Neuronal stem cell (in vitro differentiated cells): ENCODE data around the gene IARS2.
"Not testable (repeated sequence)": the region's sequence is repeated elsewhere in the genome, so short reads cannot be mapped to it uniquely, and the experiment has no call there.

ENCODE experiments used
- DNase-seq: peaks from one replicate; pipeline ENCODE4 v3.0.0-alpha.2; 2013; ENCODE audit warnings: low spot score
- H2AFZ ChIP-seq: one replicate; pipeline ENCODE4 v1.6.1; 2013; ENCODE audit warnings: mild to moderate bottlenecking, low read length, inconsistent platforms
- H2AK5ac ChIP-seq: 2 replicates; pipeline ENCODE4 v1.6.1; 2013; ENCODE audit warnings: low read depth, mild to moderate bottlenecking, inconsistent platforms, low read length, moderate library complexity, mixed read lengths
- H2BK120ac ChIP-seq: 2 replicates; pipeline ENCODE4 v1.6.1; 2013; ENCODE audit warnings: low read depth, mild to moderate bottlenecking, inconsistent platforms, low read length, moderate library complexity, mixed read lengths
- H2BK12ac ChIP-seq: one replicate; pipeline ENCODE4 v1.6.1; 2013; ENCODE audit warnings: low read length, inconsistent platforms
- H2BK15ac ChIP-seq: 2 replicates; pipeline ENCODE4 v1.6.1; 2013; ENCODE audit warnings: mild to moderate bottlenecking, low read length, inconsistent platforms, mixed read lengths
- H2BK5ac ChIP-seq: one replicate; pipeline ENCODE4 v1.6.1; 2013; ENCODE audit warnings: inconsistent platforms, mild to moderate bottlenecking, low read length, moderate library complexity
- H3K14ac ChIP-seq: one replicate; pipeline ENCODE4 v1.6.1; 2013; ENCODE audit warnings: low read length, inconsistent platforms
- H3K18ac ChIP-seq: 2 replicates; pipeline ENCODE4 v1.6.1; 2013; ENCODE audit warnings: low read length, inconsistent platforms
- H3K23ac ChIP-seq: 2 replicates; pipeline ENCODE4 v1.6.1; 2013; ENCODE audit warnings: low read depth, mild to moderate bottlenecking, mixed read lengths, low read length, inconsistent platforms; ENCODE audit not compliant: poor library complexity
- H3K27ac ChIP-seq: replicated peaks from 3 replicates; pipeline ENCODE4 v1.5.1; 2013; ENCODE audit warnings: low read length, inconsistent platforms
- H3K27me3 ChIP-seq, 3 experiments: 2 replicates each; pipeline ENCODE4 v1.6.1; 2013; ENCODE audit warnings: low read length in 3 of 3, mild to moderate bottlenecking in 2 of 3, inconsistent platforms in 1 of 3, low read depth in 1 of 3, mixed read lengths in 1 of 3, moderate library complexity in 1 of 3; ENCODE audit not compliant: control insufficient read depth in 3 of 3, insufficient read depth in 3 of 3
- H3K36me3 ChIP-seq, 2 donors: replicated peaks in 1 of 2; 2 replicates each; pipeline ENCODE4 v1.6.1; 2013; ENCODE audit warnings: low read length in 2 of 2; ENCODE audit not compliant: control insufficient read depth in 2 of 2, insufficient read depth in 2 of 2
- H3K4ac ChIP-seq: 2 replicates; pipeline ENCODE4 v1.6.1; 2013; ENCODE audit warnings: inconsistent platforms, mild to moderate bottlenecking, low read length, moderate library complexity
- H3K4me1 ChIP-seq, 2 donors: 1 replicate in 1 of 2; 2 replicates in 1 of 2; pipeline ENCODE4 v1.6.1; 2013; ENCODE audit warnings: low read length in 2 of 2, low read depth in 1 of 2; ENCODE audit not compliant: control insufficient read depth in 2 of 2, insufficient read depth in 1 of 2
- H3K4me2 ChIP-seq: one replicate; pipeline ENCODE4 v1.6.1; 2013; ENCODE audit warnings: mild to moderate bottlenecking, low read length, inconsistent platforms; ENCODE audit not compliant: insufficient read depth, poor library complexity, severe bottlenecking
- H3K4me3 ChIP-seq, 2 donors: 2 replicates each; pipeline ENCODE4 v1.5.1; 2013; ENCODE audit warnings: low read length in 2 of 2, mild to moderate bottlenecking in 2 of 2, inconsistent platforms in 1 of 2, moderate library complexity in 1 of 2
- H3K79me1 ChIP-seq: one replicate; pipeline ENCODE4 v1.6.1; 2013; ENCODE audit warnings: low read depth, mild to moderate bottlenecking, inconsistent platforms, low read length, moderate library complexity
- H3K9ac ChIP-seq: one replicate; pipeline ENCODE4 v1.6.1; 2013; ENCODE audit warnings: mild to moderate bottlenecking, low read depth, low read length, inconsistent platforms; ENCODE audit not compliant: poor library complexity
- H3K9me3 ChIP-seq, 2 donors: replicated peaks in 1 of 2; 2 replicates each; pipeline versions ENCODE3 to v1.6.1; 2013; ENCODE audit warnings: low read length in 2 of 2, mild to moderate bottlenecking in 2 of 2, inconsistent platforms in 1 of 2, low read depth in 1 of 2, mixed read lengths in 1 of 2, moderate library complexity in 1 of 2; ENCODE audit not compliant: control insufficient read depth in 2 of 2, insufficient read depth in 1 of 2
- H4K8ac ChIP-seq: one replicate; pipeline ENCODE4 v1.6.1; 2013; ENCODE audit warnings: low read depth, mild to moderate bottlenecking, inconsistent platforms, low read length, moderate library complexity
- H4K91ac ChIP-seq: one replicate; pipeline ENCODE4 v1.6.1; 2013; ENCODE audit warnings: low read length, low read depth, mild to moderate bottlenecking, inconsistent platforms; ENCODE audit not compliant: poor library complexity
- WGBS, 2 donors: extraction: QIAGEN DNeasy Blood & Tissue Kit; methylation state at CpG; one replicate each; pipeline ENCODE4 v1.1.7; 2013; ENCODE audit warnings: missing lambda C conversion rate in 2 of 2, mixed read lengths in 1 of 2; ENCODE audit not compliant: insufficient read length in 2 of 2, insufficient replicate concordance in 1 of 2; ENCODE audit errors: extremely low coverage in 2 of 2; 5-methylcytosine and 5-hydroxymethylcytosine counted together

IARS2 gene

GRCh38 chr1:220164517-220164916 is 70.6 kb downstream of the IARS2 start:
- Histone ChIP-seq H3K27ac (no peak overlapping the region), H3K36me3 (peaks cover 11 to 83% of the 10 kb centered on the region in 2 donors), H3K9ac (no peak overlapping the region)

GRCh38 chr1:220166853-220167252 is 72.9 kb downstream of the IARS2 start:
- no peak overlapping the region for H4K8ac ChIP-seq
- H3K36me3 ChIP-seq, result peaks cover 13 to 82% of the 10 kb centered on the region in 2 donors
- no peak overlapping the region for H3K27ac ChIP-seq
- H3K79me1 ChIP-seq, result no peaks in the 10 kb centered on the region
- no peaks in the 10 kb centered on the region for H3K4me1 ChIP-seq
- no peak overlapping the region for H3K4ac ChIP-seq
- no peak overlapping the region for H3K9ac ChIP-seq
- H3K27me3 ChIP-seq, result no peaks in the 10 kb centered on the region
- no peaks in the 10 kb centered on the region for H3K9me3 ChIP-seq
- H3K4me3 ChIP-seq, result no peak overlapping the region
- no peak overlapping the region for H2BK5ac ChIP-seq
- H2BK120ac ChIP-seq, result no peak overlapping the region
- no peak overlapping the region for H2BK15ac ChIP-seq
- no peak overlapping the region for H3K18ac ChIP-seq
- H2AFZ ChIP-seq, result no peak overlapping the region
- no peak overlapping the region for H4K91ac ChIP-seq
- WGBS, 2 donors, result no CpG with 5 or more reads among the region's 4 CpGs
- DNase-seq, result no peak
- H2BK12ac ChIP-seq, result no peak overlapping the region
- H2AK5ac ChIP-seq, result no peak overlapping the region
- H3K14ac ChIP-seq, result no peak overlapping the region
- H3K23ac ChIP-seq, result no peak overlapping the region
- no peak overlapping the region for H3K4me2 ChIP-seq

More at GRCh38 chr1:220164517-220164916, 70.6 kb downstream of the IARS2 start:
- no peak overlapping the region for H2BK120ac ChIP-seq
- DNase-seq, result no peak
- no peak overlapping the region for H3K4me2 ChIP-seq
- no peak overlapping the region for H2AK5ac ChIP-seq
- no peak overlapping the region for H2BK5ac ChIP-seq
- no peak overlapping the region for H2BK15ac ChIP-seq
- H4K8ac ChIP-seq, result no peak overlapping the region
- H2AFZ ChIP-seq, result no peak overlapping the region
- H3K23ac ChIP-seq, result no peak overlapping the region
- no peak overlapping the region for H2BK12ac ChIP-seq
- H3K4ac ChIP-seq, result no peak overlapping the region
- no peaks in the 10 kb centered on the region for H3K9me3 ChIP-seq
- no CpG with 5 or more reads among the region's 2 CpGs for WGBS, 2 donors
- H4K91ac ChIP-seq, result no peak overlapping the region
- H3K18ac ChIP-seq, result no peak overlapping the region
- no peak overlapping the region for H3K14ac ChIP-seq
- no peaks in the 10 kb centered on the region for H3K4me1 ChIP-seq
- no peak overlapping the region for H3K4me3 ChIP-seq
- no peaks in the 10 kb centered on the region for H3K27me3 ChIP-seq
- no peaks in the 10 kb centered on the region for H3K79me1 ChIP-seq

GRCh38 chr1:220169887-220170286 is 76.0 kb downstream of the IARS2 start:
- not testable (repeated sequence) for H2BK12ac ChIP-seq, DNase-seq, H2BK15ac ChIP-seq, H3K14ac ChIP-seq, H3K4me3 ChIP-seq, H3K23ac ChIP-seq, H4K8ac ChIP-seq, H2BK120ac ChIP-seq, H2BK5ac ChIP-seq, H2AFZ ChIP-seq, H3K27me3 ChIP-seq, H3K4ac ChIP-seq, H3K4me1 ChIP-seq, H4K91ac ChIP-seq, H3K9ac ChIP-seq, H3K4me2 ChIP-seq, H3K79me1 ChIP-seq, H3K27ac ChIP-seq, H3K9me3 ChIP-seq, H2AK5ac ChIP-seq, H3K18ac ChIP-seq
- no CpG with 5 or more reads among the region's 4 CpGs for WGBS, 2 donors
- peaks cover 14 to 83% of the 10 kb centered on the region in 2 donors for H3K36me3 ChIP-seq

GRCh38 chr1:220170836-220171526 is 77.0 kb downstream of the IARS2 start:
- no peak overlapping the region for H3K4me2 ChIP-seq
- H2AFZ ChIP-seq, result no peak overlapping the region
- H2BK12ac ChIP-seq, result no peak overlapping the region
- no peak overlapping the region for H2BK120ac ChIP-seq
- no peak overlapping the region for H3K4me3 ChIP-seq
- H2BK5ac ChIP-seq, result no peak overlapping the region
- H2AK5ac ChIP-seq, result no peak overlapping the region
- no peaks in the 10 kb centered on the region for H3K9me3 ChIP-seq
- no peaks in the 10 kb centered on the region for H3K27me3 ChIP-seq
- DNase-seq, result no peak
- H2BK15ac ChIP-seq, result no peak overlapping the region
- H3K36me3 ChIP-seq, result peaks cover 14 to 76% of the 10 kb centered on the region in 2 donors
- H3K27ac ChIP-seq, result no peak overlapping the region
- no CpG with 5 or more reads among the region's 1 CpG for WGBS, 2 donors
- H3K14ac ChIP-seq, result no peak overlapping the region
- H3K23ac ChIP-seq, result no peak overlapping the region
- H4K8ac ChIP-seq, result no peak overlapping the region
- no peak overlapping the region for H3K9ac ChIP-seq
- H3K4ac ChIP-seq, result no peak overlapping the region
- H3K4me1 ChIP-seq, result no peaks in the 10 kb centered on the region
- H4K91ac ChIP-seq, result no peak overlapping the region
- H3K79me1 ChIP-seq, result no peaks in the 10 kb centered on the region
- H3K18ac ChIP-seq, result no peak overlapping the region
